ENCODE results near the gene GSN. TPM values are rescaled to one million over a fixed set of nuclear protein-coding genes. Genes with fewer than 3 reads are reported as not detected.

The GSN gene
- polyA plus RNA-seq, 3 donors from 2014 or later, result 199 to 325 (median 226) TPM

DNA sequence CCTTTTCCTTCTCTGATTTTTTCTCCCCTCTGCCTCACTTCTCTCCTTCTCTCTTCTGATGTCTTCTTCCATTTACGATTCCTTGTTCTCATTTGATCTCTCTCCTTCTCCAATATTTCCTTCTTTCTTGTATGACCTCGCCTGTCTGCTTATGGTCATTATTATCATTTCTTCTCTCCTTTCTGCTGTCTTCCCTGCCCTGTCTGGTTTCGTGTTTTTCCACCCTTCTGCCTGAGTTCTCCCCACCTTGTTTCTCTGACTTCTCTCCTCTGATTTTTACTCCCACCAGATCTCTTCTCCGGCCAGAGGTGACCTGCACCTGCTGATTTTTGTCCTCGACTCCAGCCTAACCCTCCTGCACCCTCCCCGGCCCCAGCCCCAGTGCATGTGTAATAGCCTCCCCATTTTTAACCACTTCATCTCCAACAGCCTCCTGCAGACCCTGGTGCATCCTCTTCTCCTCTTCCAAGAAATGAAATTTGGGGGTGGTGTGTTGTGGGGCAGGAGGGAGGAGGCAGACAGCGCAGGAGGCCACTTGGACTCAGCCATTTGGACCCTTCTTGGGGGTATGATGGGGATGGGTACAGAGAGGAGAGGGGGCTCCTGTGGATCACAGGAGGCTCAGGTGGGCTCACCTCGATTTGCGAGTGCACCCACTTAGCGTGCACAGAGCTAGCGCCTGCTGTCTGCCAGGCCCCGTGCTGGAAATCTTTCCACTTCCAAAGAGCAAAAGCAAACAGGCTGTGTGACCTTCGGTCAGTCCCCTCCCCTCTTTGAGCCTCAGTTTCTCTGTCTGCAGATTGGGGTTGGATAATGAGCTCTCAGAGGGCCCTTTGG is 32.5 kb downstream of the GSN start:
- Mint-ChIP-seq H3K4me1 (peaks cover 22 to 32% of the 10 kb centered on the region in 2 donors), H3K9me3 (no peaks in the 10 kb centered on the region), H3K27me3 (ENCODE audit: low read depth in 3 of 3) (peaks cover 0 to 3% (median 0%) of the 10 kb centered on the region in 3 donors), H3K36me3 (peaks cover 4 to 19% (median 8%) of the 10 kb centered on the region in 3 donors), H3K27ac (peak overlapping the region in 5 of 6 donors; percentile 2 to 79 (median 43)), H3K4me3 (peak overlapping the region; percentile 85 to 90 (median 87))
- DNase-seq, result no peak

DNA sequence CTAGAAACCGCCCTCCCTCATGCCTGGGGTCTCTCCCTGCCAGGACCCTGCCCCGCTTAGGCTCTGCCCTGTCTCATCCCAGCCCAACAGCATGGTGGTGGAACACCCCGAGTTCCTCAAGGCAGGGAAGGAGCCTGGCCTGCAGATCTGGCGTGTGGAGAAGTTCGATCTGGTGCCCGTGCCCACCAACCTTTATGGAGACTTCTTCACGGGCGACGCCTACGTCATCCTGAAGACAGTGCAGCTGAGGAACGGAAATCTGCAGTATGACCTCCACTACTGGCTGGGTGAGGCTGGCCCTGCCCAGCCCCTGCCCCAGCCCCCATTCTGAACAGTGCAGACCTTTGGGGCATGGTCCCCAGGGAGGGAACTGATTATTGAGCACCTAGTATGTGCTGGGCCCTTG is 33.9 kb downstream of the GSN start:
- Mint-ChIP-seq H3K9me3 (no peaks in the 10 kb centered on the region), H3K4me3 (peak overlapping the region in 1 of 5 donors; percentile 6), H3K4me1 (peaks cover 22 to 32% of the 10 kb centered on the region in 2 donors), H3K27me3 (ENCODE audit: low read depth in 3 of 3) (peaks cover 0 to 3% (median 0%) of the 10 kb centered on the region in 3 donors), H3K36me3 (peaks cover 8 to 24% (median 9%) of the 10 kb centered on the region in 3 donors), H3K27ac (no peak overlapping the region)
- DNase-seq, result no peak

DNA sequence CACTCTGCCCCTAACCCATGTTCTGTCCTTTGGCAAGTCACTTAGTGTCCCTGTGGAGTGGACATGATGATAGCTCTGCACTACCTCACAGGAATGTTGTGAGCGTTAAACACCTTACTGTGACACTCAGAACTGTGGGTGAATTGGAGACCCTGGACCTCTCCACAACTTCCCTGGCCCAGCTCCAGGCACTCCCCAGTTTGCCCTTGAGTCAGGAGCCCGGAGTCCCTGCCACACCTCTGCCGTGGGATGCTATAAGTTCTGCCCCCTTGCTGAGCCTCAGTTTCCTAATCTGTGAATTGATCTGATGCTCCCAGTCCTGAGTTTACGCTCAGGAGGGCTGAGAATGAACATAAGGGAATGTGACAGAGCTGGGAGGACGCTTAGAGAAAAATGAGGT is 34.4 kb downstream of the GSN start:
- Mint-ChIP-seq H3K4me3 (no peak overlapping the region), H3K36me3 (peaks cover 8 to 24% (median 9%) of the 10 kb centered on the region in 3 donors)

DNA sequence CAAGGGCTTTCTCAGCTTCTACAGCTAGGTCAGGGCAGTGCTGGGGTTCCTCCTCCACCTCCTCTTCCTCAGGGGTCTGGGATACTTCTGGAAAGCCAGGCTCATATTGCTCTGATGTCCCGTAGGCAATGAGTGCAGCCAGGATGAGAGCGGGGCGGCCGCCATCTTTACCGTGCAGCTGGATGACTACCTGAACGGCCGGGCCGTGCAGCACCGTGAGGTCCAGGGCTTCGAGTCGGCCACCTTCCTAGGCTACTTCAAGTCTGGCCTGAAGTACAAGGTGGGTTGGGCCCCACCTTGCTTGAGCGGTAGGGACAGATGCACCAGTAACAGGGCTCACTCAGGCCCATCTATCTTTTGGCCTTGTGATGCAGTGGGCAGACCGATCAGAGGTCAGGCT is 34.8 kb downstream of the GSN start:
- DNase-seq, result no peak
- Mint-ChIP-seq H3K4me1 (peaks cover 22 to 28% of the 10 kb centered on the region in 2 donors), H3K4me3 (no peak overlapping the region), H3K27ac (no peak overlapping the region), H3K9me3 (no peaks in the 10 kb centered on the region), H3K36me3 (peaks cover 8 to 27% (median 11%) of the 10 kb centered on the region in 3 donors), H3K27me3 (ENCODE audit: low read depth in 3 of 3) (peaks cover 0 to 3% (median 0%) of the 10 kb centered on the region in 3 donors)

More for the DNA sequence above, 34.4 kb downstream of the GSN start:
- DNase-seq, result no peak
- Mint-ChIP-seq H3K27me3 (ENCODE audit: low read depth in 3 of 3) (peaks cover 0 to 3% (median 0%) of the 10 kb centered on the region in 3 donors), H3K4me1 (peaks cover 22 to 32% of the 10 kb centered on the region in 2 donors), H3K27ac (no peak overlapping the region), H3K9me3 (no peaks in the 10 kb centered on the region)

DNA sequence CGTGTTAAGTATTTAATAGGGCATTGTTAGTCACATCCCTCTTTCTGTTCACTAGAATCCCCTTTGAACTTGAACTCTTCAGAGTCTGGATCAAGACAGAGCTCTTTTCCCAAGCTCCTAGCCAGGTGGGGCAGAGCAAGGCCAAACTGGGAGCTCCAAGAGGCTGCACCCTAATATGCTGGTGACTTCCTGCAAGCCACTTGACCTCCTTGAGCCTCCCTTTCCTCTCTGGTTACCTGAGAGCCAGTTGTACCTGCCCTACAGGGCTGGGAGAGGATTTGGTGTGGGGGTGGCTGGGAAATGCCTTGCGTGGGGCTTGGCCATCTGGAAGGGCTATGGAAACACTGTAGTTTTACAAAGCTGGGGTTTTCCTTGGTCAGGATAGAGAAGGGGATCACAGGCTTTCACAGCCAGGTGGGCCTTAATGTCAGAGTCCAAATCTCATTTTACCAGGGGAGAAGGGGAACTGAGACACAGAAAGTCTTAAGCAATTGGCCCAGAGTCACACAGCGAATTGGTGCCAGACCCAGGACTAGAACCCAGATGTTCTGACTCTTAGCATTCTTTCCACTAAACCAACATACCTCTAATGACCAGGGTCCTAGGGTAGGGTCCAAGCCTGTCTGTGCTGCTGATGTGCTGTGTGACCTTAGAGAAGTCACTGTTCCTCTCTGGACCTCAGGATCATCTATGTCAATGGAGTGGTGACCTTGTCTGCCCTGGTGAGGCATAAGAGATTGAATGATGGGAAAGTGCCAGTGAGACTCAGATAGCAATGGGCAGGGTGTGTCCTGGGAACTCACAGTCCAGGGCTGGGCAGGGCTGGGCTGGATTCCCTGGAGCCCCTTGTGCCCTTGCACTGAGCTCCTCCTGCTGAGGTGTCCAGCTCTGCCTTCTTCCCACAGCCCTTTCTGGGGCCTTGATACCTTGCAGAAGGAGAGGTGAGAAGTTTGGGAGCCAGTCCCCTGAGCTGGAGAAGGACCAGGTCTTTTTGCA is 35.8 kb downstream of the GSN start:
- H3K9me3 Mint-ChIP-seq, result no peaks in the 10 kb centered on the region
- H3K27ac Mint-ChIP-seq, result no peak overlapping the region
- H3K36me3 Mint-ChIP-seq, result peaks cover 8 to 30% (median 13%) of the 10 kb centered on the region in 3 donors
- no peak for DNase-seq
- no peak overlapping the region for H3K4me3 Mint-ChIP-seq
- H3K27me3 Mint-ChIP-seq (ENCODE audit: low read depth in 3 of 3), result peaks cover 0 to 3% (median 0%) of the 10 kb centered on the region in 3 donors
- peaks cover 14 to 19% of the 10 kb centered on the region in 2 donors for H3K4me1 Mint-ChIP-seq

DNA sequence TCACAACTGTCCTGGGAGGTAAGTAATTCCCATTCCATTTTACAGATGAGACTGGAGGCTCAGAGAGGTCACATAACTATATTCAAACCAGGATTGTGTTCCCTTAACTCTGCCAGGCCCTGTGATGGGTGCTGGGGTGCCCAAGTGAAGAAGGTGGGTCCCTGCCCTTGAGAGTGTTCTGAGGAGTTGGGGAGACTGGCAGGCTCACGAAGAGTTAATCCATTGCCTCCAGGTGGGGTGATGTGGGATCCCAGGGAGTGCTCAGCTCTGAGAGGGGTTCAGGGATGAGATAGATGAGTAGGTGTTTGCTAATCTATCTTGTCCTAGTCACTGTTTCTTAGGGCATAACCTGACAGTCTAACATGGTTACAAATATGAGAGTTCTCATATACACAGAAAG is 36.7 kb downstream of the GSN start:
- Mint-ChIP-seq H3K4me3 (no peak overlapping the region), H3K27me3 (ENCODE audit: low read depth in 3 of 3) (peaks cover 0 to 3% (median 0%) of the 10 kb centered on the region in 3 donors), H3K27ac (peak overlapping the region in 1 of 6 donors; percentile 22), H3K36me3 (peaks cover 8 to 30% (median 14%) of the 10 kb centered on the region in 3 donors), H3K4me1 (peaks cover 8 to 11% of the 10 kb centered on the region in 2 donors), H3K9me3 (no peaks in the 10 kb centered on the region)
- DNase-seq, result no peak

DNA sequence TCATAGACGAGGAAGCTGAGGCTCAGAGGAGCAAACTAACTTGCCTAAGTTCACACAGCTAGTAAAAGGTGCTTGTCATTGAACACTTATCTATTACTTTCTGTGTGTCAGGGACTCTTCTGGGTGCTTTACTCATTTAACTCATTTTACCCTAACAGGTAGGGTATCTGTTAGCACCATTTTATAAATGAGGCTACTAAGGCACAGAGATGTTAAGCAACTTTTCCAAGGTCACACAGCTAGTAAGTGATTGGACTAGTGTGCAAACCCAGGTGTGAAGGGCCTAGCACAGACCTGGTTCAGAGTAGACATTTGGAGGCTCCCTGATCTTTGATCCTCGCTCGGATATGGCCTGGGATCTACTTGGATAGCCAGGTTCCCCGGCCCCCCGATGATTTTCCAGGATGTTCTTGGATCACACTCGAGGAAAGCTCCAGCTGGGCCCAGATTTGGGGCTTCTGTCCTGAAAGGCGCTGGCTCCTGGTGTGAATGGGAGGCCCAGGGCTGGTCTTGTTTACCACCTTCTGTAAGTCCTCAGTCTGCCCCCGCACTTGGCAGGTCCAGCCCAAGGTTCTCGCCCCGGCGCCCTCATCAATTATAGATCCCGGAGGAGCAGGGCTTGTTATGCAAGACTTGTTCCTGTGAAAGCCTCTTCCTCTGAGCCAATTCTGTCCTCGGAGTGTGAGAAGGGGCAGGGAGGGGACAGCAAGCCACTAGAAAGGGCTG is 37.5 kb downstream of the GSN start:
- H3K36me3 Mint-ChIP-seq, result peaks cover 3 to 34% (median 18%) of the 10 kb centered on the region in 3 donors
- no peak for DNase-seq
- no peak overlapping the region for H3K4me3 Mint-ChIP-seq
- H3K27me3 Mint-ChIP-seq (ENCODE audit: low read depth in 3 of 3), result peaks cover 0 to 3% (median 1%) of the 10 kb centered on the region in 3 donors
- H3K9me3 Mint-ChIP-seq, result no peaks in the 10 kb centered on the region
- no peak overlapping the region for H3K27ac Mint-ChIP-seq
- peaks cover 2 to 4% of the 10 kb centered on the region in 2 donors for H3K4me1 Mint-ChIP-seq

DNA sequence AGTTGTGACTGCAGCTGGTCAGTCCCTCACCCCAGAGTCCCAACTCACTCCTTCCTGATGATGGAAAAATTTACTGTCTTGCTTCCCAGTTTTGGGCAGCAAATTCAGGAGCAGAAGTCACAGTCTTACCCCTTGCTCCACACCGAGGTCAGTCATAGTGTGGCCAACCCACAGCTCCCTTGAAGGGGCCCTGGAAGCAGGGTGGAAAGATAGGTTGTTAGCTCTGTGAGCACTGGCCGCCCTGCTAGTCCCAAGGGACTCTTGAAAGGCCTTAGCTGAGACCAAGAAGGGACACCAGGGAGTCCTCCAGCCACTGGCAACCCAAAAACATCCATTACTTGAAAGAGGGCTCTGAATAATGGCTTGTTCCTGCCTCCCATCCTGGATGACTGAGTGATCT is 40.0 kb downstream of the GSN start:
- Mint-ChIP-seq H3K4me3 (no peak overlapping the region), H3K4me1 (no peaks in the 10 kb centered on the region), H3K9me3 (no peaks in the 10 kb centered on the region), H3K27ac (no peak overlapping the region), H3K27me3 (ENCODE audit: low read depth in 3 of 3) (peaks cover 0 to 1% (median 0%) of the 10 kb centered on the region in 3 donors), H3K36me3 (peaks cover 16 to 52% (median 21%) of the 10 kb centered on the region in 3 donors)
- no peak for DNase-seq

DNA sequence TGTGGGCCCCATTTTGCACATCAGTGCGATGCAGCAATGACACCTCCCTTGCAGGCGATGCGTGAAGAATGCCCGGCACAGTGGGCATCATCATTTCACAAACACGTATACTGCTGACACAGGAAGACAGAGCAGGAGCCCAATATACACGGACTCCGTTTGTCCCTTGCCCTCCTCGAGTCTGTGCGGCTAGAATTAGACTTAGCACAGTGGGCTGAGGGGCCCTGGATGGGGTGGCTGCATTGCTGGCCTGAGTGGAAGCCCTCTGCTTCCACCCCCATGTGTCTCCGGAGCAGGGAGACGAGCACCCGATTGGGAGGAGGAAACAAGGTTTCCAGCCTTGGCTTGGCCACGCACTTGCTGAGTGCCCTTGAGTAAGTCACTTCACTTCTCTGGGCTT is 40.8 kb downstream of the GSN start:
- no peaks in the 10 kb centered on the region for H3K9me3 Mint-ChIP-seq
- no peak overlapping the region for H3K4me3 Mint-ChIP-seq
- H3K27ac Mint-ChIP-seq, result no peak overlapping the region
- H3K27me3 Mint-ChIP-seq (ENCODE audit: low read depth in 3 of 3), result peaks cover 0 to 1% (median 0%) of the 10 kb centered on the region in 3 donors
- peaks cover 19 to 57% (median 23%) of the 10 kb centered on the region in 3 donors for H3K36me3 Mint-ChIP-seq
- DNase-seq, result no peak
- H3K4me1 Mint-ChIP-seq, result no peaks in the 10 kb centered on the region

DNA sequence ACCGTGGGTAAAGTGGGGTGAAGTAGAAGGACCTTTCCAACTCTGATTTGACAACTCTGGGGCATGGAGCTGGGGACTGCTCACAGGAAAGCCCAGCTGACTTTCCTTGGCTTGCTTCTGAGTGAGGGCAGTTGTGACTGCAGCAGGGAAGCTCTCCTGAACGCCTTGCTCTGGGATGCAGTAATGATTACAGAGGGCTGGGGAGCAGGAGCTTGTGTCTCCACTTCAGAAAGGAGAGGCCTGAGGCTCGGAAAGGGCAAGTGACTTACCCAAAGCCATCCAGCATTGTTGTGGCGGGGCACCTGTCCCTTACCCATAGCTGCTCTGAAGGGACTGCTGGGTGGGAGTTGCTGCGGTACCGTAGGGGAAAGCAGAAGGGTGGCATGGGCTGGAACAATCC is 41.2 kb downstream of the GSN start:
- Mint-ChIP-seq H3K27ac (no peak overlapping the region), H3K4me1 (no peaks in the 10 kb centered on the region), H3K27me3 (ENCODE audit: low read depth in 3 of 3) (peaks cover 0 to 1% (median 0%) of the 10 kb centered on the region in 3 donors), H3K36me3 (peaks cover 19 to 57% (median 26%) of the 10 kb centered on the region in 3 donors), H3K9me3 (no peaks in the 10 kb centered on the region), H3K4me3 (no peak overlapping the region)
- DNase-seq, result no peak

DNA sequence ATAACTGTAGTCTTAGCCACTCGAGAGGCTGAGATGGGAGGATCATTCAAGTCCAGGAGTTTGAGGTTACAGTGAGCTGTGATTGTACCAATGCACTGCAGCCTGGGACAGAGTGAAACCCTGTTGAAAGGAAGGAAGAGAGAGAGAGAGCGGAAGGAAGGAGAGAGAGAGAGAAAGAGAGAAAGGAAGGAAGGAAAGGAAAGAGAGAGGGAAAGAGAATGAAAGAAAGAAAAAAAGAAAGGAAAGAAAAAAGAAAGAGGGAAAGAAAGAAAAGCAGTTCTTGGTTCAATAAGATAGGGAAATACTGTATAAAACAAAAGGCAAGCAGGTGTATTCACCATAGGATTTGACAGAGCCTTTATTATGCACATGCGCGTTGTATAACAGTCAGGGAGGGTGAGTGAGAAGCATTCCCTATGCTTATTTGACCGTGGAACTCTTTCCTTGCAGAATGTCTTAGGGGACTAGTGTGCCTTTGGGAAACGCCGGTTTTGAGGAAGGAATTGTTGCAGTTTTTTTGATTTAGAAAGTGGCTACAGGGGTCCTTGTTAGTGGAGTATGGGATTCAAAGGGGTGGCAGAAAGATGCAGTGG is 42.0 kb downstream of the GSN start:
- Mint-ChIP-seq H3K4me1 (no peaks in the 10 kb centered on the region), H3K9me3 (no peaks in the 10 kb centered on the region), H3K36me3 (peaks cover 19 to 51% (median 29%) of the 10 kb centered on the region in 3 donors), H3K27ac (peak overlapping the region in 2 of 6 donors; percentile 12 to 70), H3K27me3 (ENCODE audit: low read depth in 3 of 3) (peaks cover 0 to 1% (median 0%) of the 10 kb centered on the region in 3 donors), H3K4me3 (no peak overlapping the region)
- DNase-seq, result no peak

DNA sequence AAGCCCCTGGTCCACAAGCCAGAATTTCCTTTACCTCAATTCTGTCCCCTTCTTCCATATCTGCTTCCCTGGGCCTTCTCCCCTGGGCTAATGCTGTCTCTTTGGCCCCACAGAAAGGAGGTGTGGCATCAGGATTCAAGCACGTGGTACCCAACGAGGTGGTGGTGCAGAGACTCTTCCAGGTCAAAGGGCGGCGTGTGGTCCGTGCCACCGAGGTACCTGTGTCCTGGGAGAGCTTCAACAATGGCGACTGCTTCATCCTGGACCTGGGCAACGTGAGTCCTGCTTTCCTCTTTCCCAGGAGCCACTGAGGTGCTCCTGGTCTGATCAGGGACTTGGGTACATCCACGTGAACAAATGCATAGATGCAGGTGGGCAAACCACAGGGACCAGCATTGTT is 42.6 kb downstream of the GSN start:
- peaks cover 19 to 50% (median 29%) of the 10 kb centered on the region in 3 donors for H3K36me3 Mint-ChIP-seq
- H3K9me3 Mint-ChIP-seq, result no peaks in the 10 kb centered on the region
- no peak overlapping the region for H3K4me3 Mint-ChIP-seq
- H3K27ac Mint-ChIP-seq, result no peak overlapping the region
- peaks cover 0 to 1% (median 0%) of the 10 kb centered on the region in 3 donors for H3K27me3 Mint-ChIP-seq (ENCODE audit: low read depth in 3 of 3)
- no peak for DNase-seq
- no peaks in the 10 kb centered on the region for H3K4me1 Mint-ChIP-seq

DNA sequence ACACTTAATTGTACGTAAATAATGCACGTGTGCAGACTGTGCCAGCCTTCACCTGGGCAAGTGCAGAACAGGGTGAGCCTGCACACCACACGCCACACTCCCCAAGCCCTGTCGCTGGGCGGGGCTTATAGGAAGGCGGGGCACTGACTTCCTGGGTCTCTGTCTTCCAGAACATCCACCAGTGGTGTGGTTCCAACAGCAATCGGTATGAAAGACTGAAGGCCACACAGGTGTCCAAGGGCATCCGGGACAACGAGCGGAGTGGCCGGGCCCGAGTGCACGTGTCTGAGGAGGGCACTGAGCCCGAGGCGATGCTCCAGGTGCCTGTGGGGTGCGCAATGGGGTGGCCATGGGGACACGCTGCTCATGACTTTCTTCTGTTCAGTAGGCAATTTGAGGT is 44.2 kb downstream of the GSN start:
- Mint-ChIP-seq H3K4me3 (no peak overlapping the region), H3K4me1 (no peaks in the 10 kb centered on the region), H3K9me3 (no peaks in the 10 kb centered on the region), H3K27ac (no peak overlapping the region), H3K27me3 (ENCODE audit: low read depth in 3 of 3) (peaks cover 0 to 1% (median 0%) of the 10 kb centered on the region in 3 donors), H3K36me3 (peaks cover 19 to 46% (median 23%) of the 10 kb centered on the region in 3 donors)
- no peak for DNase-seq

Measured in immature natural killer cell (primary cell).